Peyer's patch (tissue), 4 donors: ENCODE results near the gene CD8B. TPM values are rescaled to one million over a fixed set of nuclear protein-coding genes. Genes with fewer than 3 reads are reported as not detected.
A peak's percentile ranks its signal among the peaks of the same experiment; 100 is the strongest.
"Not testable (repeated sequence)": the region's sequence is repeated elsewhere in the genome, so short reads cannot be mapped to it uniquely, and the experiment has no call there.

Source experiments
- DNase-seq, 3 donors: peaks; one replicate each; pipeline ENCODE4 v3.0.0-alpha.2; 2017 to 2019
- H3K27ac ChIP-seq, 4 donors: fragments of 200-600 bp; sonication (generic); one replicate each; pipeline ENCODE4 v1.5.1; 2016 to 2019
- H3K27me3 ChIP-seq, 2 donors: fragments of 200-600 bp; sonication (generic); one replicate each; pipeline ENCODE4 v1.5.1; 2019
- H3K36me3 ChIP-seq, 3 donors: fragments of 200-600 bp; sonication (generic); one replicate each; pipeline ENCODE4 v1.5.1; 2016 to 2019
- H3K4me1 ChIP-seq, 4 donors: fragments of 200-600 bp; sonication (generic); one replicate each; pipeline ENCODE4 v1.5.1; 2016 to 2019
- H3K4me3 ChIP-seq, 4 donors: fragments of 200-600 bp; sonication (generic); 1 replicate in 3 of 4; 2 replicates in 1 of 4; pipeline ENCODE4 v1.5.1; 2016 to 2019; ENCODE audit warnings: mild to moderate bottlenecking in 1 of 4
- H3K9me3 ChIP-seq, 4 donors: fragments of 200-600 bp; sonication (generic); one replicate each; pipeline ENCODE4 v1.5.1; 2016 to 2019; ENCODE audit warnings: mild to moderate bottlenecking in 1 of 4
- CTCF ChIP-seq, 6 experiments: fragments of 450-650 bp in 4 of 6; fragments of 200-600 bp in 2 of 6; sonication (generic) in 1 of 6; IDR thresholded peaks; one replicate each; pipeline ENCODE4 v1.5.1; 2017 to 2019; ENCODE audit warnings: antibody characterized with exemption in 6 of 6, mild to moderate bottlenecking in 3 of 6, moderate library complexity in 1 of 6
- POLR2A ChIP-seq, 2 donors: fragments of 450-650 bp; IDR thresholded peaks; one replicate each; pipeline ENCODE4 v1.5.1; 2017; ENCODE audit warnings: antibody characterized with exemption in 2 of 2, mild to moderate bottlenecking in 2 of 2, moderate library complexity in 2 of 2
- total RNA-seq, 4 donors: library from RNA; depleted of rRNA; stranded (reverse); fragments of >200 nt; gene quantifications; one replicate each; pipeline ENCODE4 v1.1.0, GENCODE V29; 2016

Gene CD8B
- total RNA-seq, 4 donors from 2014 or later, result 3.8 to 30.5 (median 21.6) TPM

- DNase-seq, H3K9me3 ChIP-seq, H3K4me1 ChIP-seq, H3K4me3 ChIP-seq, H3K36me3 ChIP-seq, H3K27ac ChIP-seq, H3K27me3 ChIP-seq: not testable (repeated sequence)
Observed at GRCh38 chr2:86842607-86843234, 19.0 kb downstream of the CD8B start.

- not testable (repeated sequence) for H3K36me3 ChIP-seq, H3K9me3 ChIP-seq, H3K27me3 ChIP-seq, DNase-seq, H3K27ac ChIP-seq, H3K4me3 ChIP-seq, H3K4me1 ChIP-seq
Observed at GRCh38 chr2:86841330-86841729, 20.4 kb downstream of the CD8B start.

- not testable (repeated sequence) for DNase-seq, H3K36me3 ChIP-seq
Observed at GRCh38 chr2:86839871-86840548, 21.7 kb downstream of the CD8B start.

GRCh38 chr2:86839455-86839854 lies 22.2 kb downstream of the CD8B start:
- not testable (repeated sequence) for DNase-seq, H3K27me3 ChIP-seq

More at GRCh38 chr2:86839871-86840548, 21.7 kb downstream of the CD8B start:
- not testable (repeated sequence) for H3K27me3 ChIP-seq, H3K4me1 ChIP-seq, H3K27ac ChIP-seq, H3K9me3 ChIP-seq, H3K4me3 ChIP-seq

GRCh38 chr2:86837714-86838113 lies 24.0 kb downstream of the CD8B start:
- not testable (repeated sequence) for H3K4me1 ChIP-seq, H3K9me3 ChIP-seq, H3K36me3 ChIP-seq, DNase-seq, H3K27me3 ChIP-seq
- peak overlapping the region in 2 of 4 donors; percentile 66 to 70 for H3K27ac ChIP-seq
- peak overlapping the region in 1 of 4 donors; percentile 31 for H3K4me3 ChIP-seq

More at GRCh38 chr2:86839455-86839854, 22.2 kb downstream of the CD8B start:
- H3K36me3 ChIP-seq, H3K4me3 ChIP-seq, H3K9me3 ChIP-seq, H3K27ac ChIP-seq, H3K4me1 ChIP-seq: not testable (repeated sequence)

GRCh38 chr2:86836915-86837695 lies 24.6 kb downstream of the CD8B start:
- H3K9me3 ChIP-seq, H3K4me1 ChIP-seq, H3K27me3 ChIP-seq, H3K36me3 ChIP-seq: not testable (repeated sequence)
- Histone ChIP-seq H3K4me3 (peak overlapping the region in 1 of 4 donors; percentile 31), H3K27ac (peak overlapping the region in 3 of 4 donors; percentile 49 to 70 (median 66))
- DNase-seq, result peak in 2 of 3 donors; percentile 23 to 89

GRCh38 chr2:86835548-86835889 lies 26.2 kb downstream of the CD8B start:
- not testable (repeated sequence) for H3K4me1 ChIP-seq, H3K27me3 ChIP-seq, H3K4me3 ChIP-seq, DNase-seq, H3K36me3 ChIP-seq, H3K27ac ChIP-seq, H3K9me3 ChIP-seq

- no peak overlapping the region for H3K27ac ChIP-seq
- H3K27me3 ChIP-seq, result no peaks in the 10 kb centered on the region
- TF ChIP-seq CTCF (IDR thresholded peaks at IDR 0.05), result no peak
- TF ChIP-seq POLR2A (IDR thresholded peaks at IDR 0.05), result no peak
- no peak for DNase-seq
- no peaks in the 10 kb centered on the region for H3K4me1 ChIP-seq
- H3K36me3 ChIP-seq, result no peaks in the 10 kb centered on the region
- no peak overlapping the region for H3K4me3 ChIP-seq
- no peaks in the 10 kb centered on the region for H3K9me3 ChIP-seq
Observed at GRCh38 chr2:86833315-86833714, 28.4 kb downstream of the CD8B start.

GRCh38 chr2:86832334-86833096 lies 29.2 kb downstream of the CD8B start:
- Histone ChIP-seq H3K4me3 (no peak overlapping the region), H3K27ac (no peak overlapping the region), H3K27me3 (no peaks in the 10 kb centered on the region), H3K36me3 (no peaks in the 10 kb centered on the region), H3K9me3 (no peaks in the 10 kb centered on the region), H3K4me1 (no peaks in the 10 kb centered on the region)
- no peak for TF ChIP-seq POLR2A (IDR thresholded peaks at IDR 0.05)
- no peak for TF ChIP-seq CTCF (IDR thresholded peaks at IDR 0.05)
- DNase-seq, result no peak
